Activated CD4-positive, alpha-beta T cell treated with anti-CD3 and anti-CD28 coated beads, Interleukin-10, Interleukin-2, amounts not matched to agents 100 ng/mL and 50 ng/mL, durations not matched to agents 16 hours and 8 hours (primary cell): ENCODE data around the gene OR2B2.

Experiments
- DNase-seq: peaks from one replicate; pipeline ENCODE4 v3.0.0-alpha.2; 2020

Gene OR2B2

GRCh38 chr6:27866357-27867050 lies 45.7 kb downstream of the OR2B2 start:
- peak; percentile 88 for DNase-seq

GRCh38 chr6:27865850-27866356 lies 46.3 kb downstream of the OR2B2 start:
- peak; percentile 83 for DNase-seq

GRCh38 chr6:27864906-27865849 lies 47.0 kb downstream of the OR2B2 start:
- DNase-seq: peak; percentile 96

GRCh38 chr6:27863962-27864905 lies 48.0 kb downstream of the OR2B2 start:
- DNase-seq: peak; percentile 52

GRCh38 chr6:27862396-27863066 lies 49.7 kb downstream of the OR2B2 start:
- no peak for DNase-seq

GRCh38 chr6:27861861-27862260 lies 50.3 kb downstream of the OR2B2 start:
- DNase-seq: no peak

- no peak for DNase-seq
Measured at GRCh38 chr6:27861276-27861840, 50.8 kb downstream of the OR2B2 start.
